Thyroid gland (tissue), 4 donors: ENCODE results near the gene HIC1. TPM values are rescaled to one million over a fixed set of nuclear protein-coding genes. Genes with fewer than 3 reads are reported as not detected.

Experiments
- DNase-seq, 2 donors: peaks; one replicate each; pipeline ENCODE4 v3.0.0-alpha.2; 2019
- H3K27ac ChIP-seq, 3 donors: fragments of 200-600 bp; sonication (generic); 1 replicate in 2 of 3; 2 replicates in 1 of 3; pipeline ENCODE4 v1.5.1; 2016 to 2019; ENCODE audit warnings: mild to moderate bottlenecking in 1 of 3, moderate library complexity in 1 of 3
- H3K27me3 ChIP-seq: fragments of 200-600 bp; sonication (generic); one replicate; pipeline ENCODE4 v1.5.1; 2019
- H3K36me3 ChIP-seq, 2 donors: fragments of 200-600 bp; sonication (generic); one replicate each; pipeline ENCODE4 v1.5.1; 2016 to 2019
- H3K4me1 ChIP-seq, 2 donors: fragments of 200-600 bp; sonication (generic); one replicate each; pipeline ENCODE4 v1.5.1; 2017 to 2019
- H3K4me3 ChIP-seq, 3 donors: fragments of 200-600 bp; sonication (generic); replicated peaks in 1 of 3; 1 replicate in 2 of 3; 2 replicates in 1 of 3; pipeline ENCODE4 v1.5.1; 2016; ENCODE audit warnings: mild to moderate bottlenecking in 1 of 3
- H3K9me3 ChIP-seq: fragments of 200-600 bp; sonication (generic); one replicate; pipeline ENCODE4 v1.5.1; 2017
- CTCF ChIP-seq, 6 experiments: fragments of 200-600 bp in 3 of 6; fragments of 450-650 bp in 3 of 6; sonication (generic) in 3 of 6; IDR thresholded peaks; one replicate each; pipeline ENCODE4 v1.5.1; 2016 to 2019; ENCODE audit warnings: antibody characterized with exemption in 6 of 6, mild to moderate bottlenecking in 2 of 6, inconsistent platforms in 1 of 6, moderate library complexity in 1 of 6
- POLR2A ChIP-seq, 2 donors: fragments of 450-650 bp; IDR thresholded peaks; one replicate each; pipeline ENCODE4 v1.6.1; 2017; ENCODE audit warnings: antibody characterized with exemption in 2 of 2, mild to moderate bottlenecking in 2 of 2, moderate library complexity in 1 of 2
- WGBS, 2 donors: methylation state at CpG; one replicate each; pipeline ENCODE4 v1.1.5; 2017; 5-methylcytosine and 5-hydroxymethylcytosine counted together
- intact Hi-C: fragments of 100-400 bp; cut with DNase I; formaldehyde crosslinking; loops from one replicate; pipeline ENCODE4 v1.15.1; 2023
- total RNA-seq, 4 donors: library from RNA; depleted of rRNA; stranded (reverse); fragments of >200 nt; gene quantifications; one replicate each; pipeline ENCODE4 v1.2.3, GENCODE V29; 2016

The HIC1 gene
- total RNA-seq, 4 donors from 2014 or later, result 13.3 to 23.2 (median 18.3) TPM

- Histone ChIP-seq H3K27me3 (no peaks in the 10 kb centered on the region), H3K36me3 (no peaks in the 10 kb centered on the region), H3K9me3 (no peaks in the 10 kb centered on the region), H3K27ac (peak overlapping the region in 2 of 3 donors; percentile 1 to 71), H3K4me3 (no peak overlapping the region), H3K4me1 (peaks cover 21 to 79% of the 10 kb centered on the region in 2 donors)
- no peak for DNase-seq
- 71 to 75% methylated on average over 9 of the region's 9 CpGs for WGBS, 2 donors
- intact Hi-C loops, result loop anchor here (5.0 to 10.0 kb wide), 2 partner anchors 33 to 155 kb away; partner anchors contain the start of gene HIC1
- TF ChIP-seq POLR2A (IDR thresholded peaks at IDR 0.05) (no peak), CTCF (IDR thresholded peaks at IDR 0.05) (no peak)
Observed at GRCh38 chr17:2090210-2090641, 35.3 kb downstream of the HIC1 start.

GRCh38 chr17:2090804-2091534, 36.1 kb downstream of the HIC1 start:
- intact Hi-C loops, result loop anchor here (5.0 to 10.0 kb wide), 2 partner anchors 34 to 154 kb away; partner anchors contain the start of gene HIC1
- Histone ChIP-seq H3K36me3 (no peaks in the 10 kb centered on the region), H3K4me3 (no peak overlapping the region), H3K27ac (peak overlapping the region in 2 of 3 donors; percentile 1 to 71), H3K27me3 (no peaks in the 10 kb centered on the region), H3K4me1 (peaks cover 28 to 80% of the 10 kb centered on the region in 2 donors), H3K9me3 (no peaks in the 10 kb centered on the region)
- TF ChIP-seq CTCF (IDR thresholded peaks at IDR 0.05) (peak in 2 of 6 experiments; percentile 13 to 23), POLR2A (IDR thresholded peaks at IDR 0.05) (no peak)
- WGBS, 2 donors, result 47 to 64% methylated on average over 2 of the region's 2 CpGs
- DNase-seq, result peak in 1 of 2 donors; percentile 28

- peak overlapping the region in 1 of 3 donors; percentile 30 for H3K27ac ChIP-seq
- intact Hi-C loops, result loop anchor here (5.0 to 10.0 kb wide), 2 partner anchors 35 to 153 kb away; partner anchors contain the start of gene HIC1
Observed at GRCh38 chr17:2092253-2092652, 37.4 kb downstream of the HIC1 start.

GRCh38 chr17:2093349-2093748, 38.4 kb downstream of the HIC1 start:
- TF ChIP-seq CTCF (IDR thresholded peaks at IDR 0.05) (no peak), POLR2A (IDR thresholded peaks at IDR 0.05) (no peak)
- H3K27me3 ChIP-seq, result no peaks in the 10 kb centered on the region
- peak overlapping the region; percentile 47 to 73 (median 67) for H3K27ac ChIP-seq
- WGBS, 2 donors, result 43 to 51% methylated on average over 5 of the region's 5 CpGs
- peaks cover 30 to 57% of the 10 kb centered on the region in 2 donors for H3K4me1 ChIP-seq
- DNase-seq, result peak; percentile 94 to 95
- no peak overlapping the region for H3K4me3 ChIP-seq
- no peaks in the 10 kb centered on the region for H3K9me3 ChIP-seq
- no peaks in the 10 kb centered on the region for H3K36me3 ChIP-seq
- intact Hi-C loops, result loop anchor here (5.0 to 10.0 kb wide), 2 partner anchors 36 to 151 kb away; partner anchors contain the start of gene HIC1

More at GRCh38 chr17:2092253-2092652, 37.4 kb downstream of the HIC1 start:
- Histone ChIP-seq H3K4me3 (no peak overlapping the region), H3K27me3 (no peaks in the 10 kb centered on the region), H3K36me3 (no peaks in the 10 kb centered on the region), H3K9me3 (no peaks in the 10 kb centered on the region), H3K4me1 (peaks cover 30 to 68% of the 10 kb centered on the region in 2 donors)
- no peak for TF ChIP-seq CTCF (IDR thresholded peaks at IDR 0.05)
- no peak for TF ChIP-seq POLR2A (IDR thresholded peaks at IDR 0.05)
- WGBS, 2 donors, result 97 to 98% methylated on average over 4 of the region's 4 CpGs
- DNase-seq, result no peak
